Endothelial cell of umbilical vein (primary cell): ENCODE results near the gene SSR1. TPM values are rescaled to one million over a fixed set of nuclear protein-coding genes. Genes with fewer than 3 reads are reported as not detected.

Experiments
- BruUV-seq: library from RNA; stranded (reverse); fragments of 400-500 nt; replicated peaks from 2 replicates; lab custom pipeline; 2021; lab: Mats Ljungman, UMichigan
- CTCF ChIA-PET: fragments of 300-600, 350-600 bp; sonication (Branson Sonifier 250); formaldehyde crosslinking; loops from one replicate; lab custom pipeline; 2021; ENCODE audit warnings: antibody characterized with exemption, inconsistent platforms; lab: Charles Lee
- POLR2A ChIA-PET: fragments of 300-600, 350-600 bp; sonication (Branson Sonifier 250); formaldehyde crosslinking; loops from one replicate; lab custom pipeline; 2021; ENCODE audit warnings: antibody characterized with exemption, inconsistent platforms; lab: Charles Lee
- DNase-seq: peaks from one replicate; pipeline ENCODE4 v3.0.0-alpha.2; 2011; ENCODE audit warnings: low read depth, low spot score
- FAIRE-seq: peaks from 2 replicates; lab custom pipeline; 2011; peaks lifted over from hg19 to GRCh38; lab: Jason Lieb, UNC
- H2AFZ ChIP-seq: 2 replicates; pipeline ENCODE4 v1.6.0; 2012; ENCODE audit warnings: low read depth, low read length, control low read depth, inconsistent platforms
- H3K27ac ChIP-seq: 2 replicates; pipeline ENCODE4 v1.5.1; 2011; ENCODE audit warnings: low read depth, mild to moderate bottlenecking, control low read depth, low read length, moderate library complexity; ENCODE audit not compliant: insufficient read depth
- H3K27me3 ChIP-seq, 2 experiments: 2 replicates each; pipeline versions ENCODE4 v1.6.0 to v1.6.1; 2011; ENCODE audit warnings: low read length in 2 of 2, mixed read lengths in 1 of 2; ENCODE audit not compliant: control insufficient read depth in 2 of 2, insufficient read depth in 2 of 2
- H3K36me3 ChIP-seq, 2 experiments: 2 replicates in 1 of 2; 3 replicates in 1 of 2; pipeline ENCODE4 v1.5.1; 2011; ENCODE audit warnings: low read length in 2 of 2, mild to moderate bottlenecking in 1 of 2, moderate library complexity in 1 of 2; ENCODE audit not compliant: control insufficient read depth in 2 of 2, insufficient read depth in 2 of 2; ENCODE audit errors: extremely low read depth in 1 of 2
- H3K4me1 ChIP-seq: 3 replicates; pipeline ENCODE4 v1.5.1; 2011; ENCODE audit warnings: mild to moderate bottlenecking, low read length; ENCODE audit not compliant: control insufficient read depth, insufficient read depth; ENCODE audit errors: extremely low read depth
- H3K4me2 ChIP-seq: 2 replicates; pipeline ENCODE4 v1.6.1; 2011; ENCODE audit warnings: low read length, control low read depth, mixed read lengths; ENCODE audit not compliant: insufficient read depth
- H3K4me3 ChIP-seq, 3 experiments: fragments of 200-600 bp in 1 of 3; sonication (generic), shearing (Covaris generic) in 1 of 3; replicated peaks in 1 of 3; 2 replicates each; pipeline ENCODE4 v1.5.1; 2011 to 2016; ENCODE audit warnings: control low read depth in 3 of 3, low read length in 3 of 3, mild to moderate bottlenecking in 2 of 3, inconsistent platforms in 1 of 3, low read depth in 1 of 3, moderate library complexity in 1 of 3; ENCODE audit not compliant: insufficient read depth in 1 of 3
- H3K79me2 ChIP-seq: 2 replicates; pipeline ENCODE4 v1.6.0; 2012; ENCODE audit warnings: low read length, inconsistent platforms; ENCODE audit not compliant: control insufficient read depth, insufficient read depth
- H3K9ac ChIP-seq: replicated peaks from 2 replicates; pipeline ENCODE3; 2011; ENCODE audit warnings: low read length, control low read depth; ENCODE audit not compliant: insufficient read depth; ENCODE audit errors: extremely low read depth
- H3K9me1 ChIP-seq: replicated peaks from 3 replicates; pipeline ENCODE4 v1.6.0; 2011; ENCODE audit warnings: mild to moderate bottlenecking, low read length; ENCODE audit not compliant: control insufficient read depth, insufficient read depth; ENCODE audit errors: extremely low read depth
- H3K9me3 ChIP-seq: replicated peaks from 2 replicates; pipeline ENCODE4 v1.5.1; 2012; ENCODE audit warnings: low read length, inconsistent platforms; ENCODE audit not compliant: control insufficient read depth, insufficient read depth
- H4K20me1 ChIP-seq: replicated peaks from 2 replicates; pipeline ENCODE3; 2011; ENCODE audit warnings: mild to moderate bottlenecking, low read length; ENCODE audit not compliant: control insufficient read depth, insufficient read depth; ENCODE audit errors: extremely low read depth
- CTCF ChIP-seq, 2 donors: IDR thresholded peaks; 1 replicate in 1 of 2; 2 replicates in 1 of 2; pipeline ENCODE4 v1.5.1; 2011; ENCODE audit warnings: low read length in 2 of 2, mild to moderate bottlenecking in 2 of 2, moderate library complexity in 2 of 2, control low read depth in 1 of 2, inconsistent platforms in 1 of 2, low read depth in 1 of 2; ENCODE audit not compliant: insufficient read depth in 1 of 2; ENCODE audit errors: extremely low read depth in 1 of 2
- EZH2 ChIP-seq: IDR thresholded peaks from 2 replicates; pipeline ENCODE4 v1.6.1; 2012; ENCODE audit warnings: borderline replicate concordance, low read depth, mild to moderate bottlenecking, moderate library complexity, low read length, inconsistent platforms; ENCODE audit not compliant: severe bottlenecking
- FOS ChIP-seq: IDR thresholded peaks from 2 replicates; pipeline ENCODE4 v1.6.1; 2011; ENCODE audit warnings: mild to moderate bottlenecking, low read length, moderate library complexity, borderline replicate concordance; ENCODE audit not compliant: insufficient read depth
- GATA2 ChIP-seq: IDR thresholded peaks from 2 replicates; pipeline ENCODE4 v1.7.0; 2011; ENCODE audit warnings: low read depth, mild to moderate bottlenecking, moderate library complexity, mixed read lengths, low read length; ENCODE audit not compliant: insufficient read length, insufficient read depth
- POLR2A ChIP-seq: IDR thresholded peaks from 2 replicates; pipeline ENCODE4 v1.6.1; 2012; ENCODE audit warnings: low read depth, mild to moderate bottlenecking, control low read depth, low read length
- dilution Hi-C: fragments of 300-500 bp; cut with MboI; formaldehyde crosslinking; loops from one replicate; pipeline ENCODE4 v1.15.0; 2019; ENCODE audit warnings: low sequenced_read_pairs; ENCODE audit not compliant: extremely low pct_ligation_motif_present
- intact Hi-C: fragments of 100-400 bp; cut with micrococcal nuclease; formaldehyde crosslinking; loops from one replicate; pipeline ENCODE4 v1.10.0; 2022
- polyA plus RNA-seq, 4 experiments: library from polyadenylated mRNA; depleted of rRNA in 3 of 4; stranded (reverse) in 3 of 4; unstranded in 1 of 4; fragments of >200 nt; gene quantifications; 2 replicates each; pipeline versions ENCODE4 v1.2.1 to v1.2.3, GENCODE V29; 2011 to 2012; ENCODE audit warnings: missing spikeins in 1 of 4
- total RNA-seq: library from RNA; stranded (reverse); gene quantifications from 2 replicates; pipeline ENCODE4 v1.2.3, GENCODE V29; 2021
- TF ChIP-seq, protein P1 (sequence below): IDR thresholded peaks from 2 replicates; pipeline ENCODE4 v1.6.1; 2011; ENCODE audit not compliant: insufficient read depth, insufficient read length

Gene SSR1
- total and polyA plus RNA-seq, 2 donors (not counting 3 experiments of a cell fraction or from before 2014, with no cell fraction given): 70.7 to 187 TPM

GRCh38 chr6:7243179-7243981 is 69.6 kb downstream of the SSR1 start:
- Histone ChIP-seq H3K9me1 (no peaks in the 10 kb centered on the region), H3K4me1 (no peaks in the 10 kb centered on the region), H4K20me1 (peaks cover 2% of the 10 kb centered on the region), H3K4me3 (no peak overlapping the region), H3K36me3 (peaks cover 7 to 41% of the 10 kb centered on the region in 2 experiments), H3K79me2 (peaks cover 3% of the 10 kb centered on the region), H3K9ac (no peak overlapping the region), H2AFZ (no peak overlapping the region), H3K27me3 (no peaks in the 10 kb centered on the region), H3K4me2 (no peak overlapping the region), H3K9me3 (no peaks in the 10 kb centered on the region), H3K27ac (no peak overlapping the region)
- DNase-seq (peak; percentile 69), FAIRE-seq (peak; percentile 81)
- dilution Hi-C loops (no loop called here), intact Hi-C loops (loop anchor here (1.0 to 2.0 kb wide), 10 partner anchors 136 to 686 kb away; partner anchors contain the start of gene RREB1)
- CTCF ChIA-PET: interaction anchor here (0.6 to 4.9 kb wide), 17 partner anchors 8 to 566 kb away, joined by 3 to 46 read pairs (median 4); no protein-coding TSS in a partner anchor
- POLR2A ChIA-PET: no interaction called here
- no TSS peak for BruUV-seq
- TF ChIP-seq CTCF (IDR thresholded peaks at IDR 0.05; ENCODE audit: extremely low read depth in 1 of 2, insufficient read depth in 1 of 2, low read depth in 1 of 2, low read length in 2 of 2): peak; percentile 81 to 86
- TF ChIP-seq, protein P1, sequence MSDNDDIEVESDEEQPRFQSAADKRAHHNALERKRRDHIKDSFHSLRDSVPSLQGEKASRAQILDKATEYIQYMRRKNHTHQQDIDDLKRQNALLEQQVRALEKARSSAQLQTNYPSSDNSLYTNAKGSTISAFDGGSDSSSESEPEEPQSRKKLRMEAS: no peak

- no peaks in the 10 kb centered on the region for H3K9me1 ChIP-seq
- H3K79me2 ChIP-seq: peaks cover 3% of the 10 kb centered on the region
- H3K27ac ChIP-seq: no peak overlapping the region
- H3K36me3 ChIP-seq: peaks cover 7 to 36% of the 10 kb centered on the region in 2 experiments
- H3K4me3 ChIP-seq: no peak overlapping the region
- no peaks in the 10 kb centered on the region for H3K27me3 ChIP-seq
- no peak for FAIRE-seq
- no peak overlapping the region for H3K9ac ChIP-seq
- DNase-seq: no peak
- no peaks in the 10 kb centered on the region for H3K9me3 ChIP-seq
- H3K4me1 ChIP-seq: no peaks in the 10 kb centered on the region
- intact Hi-C loops (loop anchor here (1.0 to 2.0 kb wide), 10 partner anchors 136 to 686 kb away; partner anchors contain the start of gene RREB1), dilution Hi-C loops (no loop called here)
- H3K4me2 ChIP-seq: no peak overlapping the region
- ChIA-PET POLR2A (no interaction called here), CTCF (interaction anchor here (0.6 to 4.9 kb wide), 18 partner anchors 8 to 566 kb away, joined by 3 to 46 read pairs (median 4); no protein-coding TSS in a partner anchor)
- BruUV-seq: no TSS peak
- TF ChIP-seq GATA2: no peak
- TF ChIP-seq EZH2: no peak
- no peak for TF ChIP-seq FOS
- no peak for TF ChIP-seq POLR2A
- peaks cover 2% of the 10 kb centered on the region for H4K20me1 ChIP-seq
- no peak overlapping the region for H2AFZ ChIP-seq
Measured at GRCh38 chr6:7242835-7243178, 70.2 kb downstream of the SSR1 start.
